Measurements from ENCODE around the gene HNRNPK. TPM values are rescaled to one million over a fixed set of nuclear protein-coding genes. Genes with fewer than 3 reads are reported as not detected.

HNRNPK gene
- total and polyA plus RNA-seq, 2 of the 13 experiments (the other 11 are each of a cell fraction or from before 2014, with no cell fraction given): 321 to 712 TPM

DNA sequence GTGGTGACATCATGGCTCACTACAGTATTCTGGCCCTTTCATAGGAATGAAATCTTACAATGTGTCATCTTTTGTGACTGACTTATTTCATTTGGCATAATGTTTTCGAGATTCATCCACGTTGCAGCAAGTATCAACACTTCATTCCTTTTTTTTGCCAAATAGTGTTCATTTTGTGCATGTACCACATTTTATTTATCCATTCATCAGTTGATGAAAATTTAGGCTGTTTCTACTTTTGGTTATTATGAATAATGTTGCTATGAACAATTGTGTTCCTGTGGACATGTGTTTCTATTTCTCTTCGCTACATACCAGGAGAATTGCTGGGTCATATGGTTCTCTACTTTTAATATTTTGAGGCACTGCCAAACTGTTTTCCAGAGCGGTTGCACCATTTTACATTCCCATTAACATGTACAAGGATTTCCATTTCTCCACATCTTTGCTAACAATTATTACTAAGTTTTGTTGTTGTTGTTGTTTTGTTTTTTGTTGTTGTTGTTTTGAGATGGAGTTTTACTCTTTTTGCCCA, 44.1 kb upstream of the HNRNPK start (continued):
- TF ChIP-seq ARID5B (CRISPR knock-in tag; IDR thresholded peaks at IDR 0.05) (no peak), REST (IDR thresholded peaks at IDR 0.05; ENCODE audit: borderline replicate concordance in 1 of 2, low read depth in 1 of 2, low read length in 2 of 2) (no peak), MTA1 (CRISPR knock-in tag; IDR thresholded peaks at IDR 0.05; ENCODE audit: borderline replicate concordance) (no peak), SUZ12 (IDR thresholded peaks at IDR 0.05; ENCODE audit: low read depth, low read length) (no peak), ZNF569 (CRISPR knock-in tag; IDR thresholded peaks at IDR 0.05; ENCODE audit: borderline replicate concordance) (no peak)
- TF ChIP-seq, protein P1, sequence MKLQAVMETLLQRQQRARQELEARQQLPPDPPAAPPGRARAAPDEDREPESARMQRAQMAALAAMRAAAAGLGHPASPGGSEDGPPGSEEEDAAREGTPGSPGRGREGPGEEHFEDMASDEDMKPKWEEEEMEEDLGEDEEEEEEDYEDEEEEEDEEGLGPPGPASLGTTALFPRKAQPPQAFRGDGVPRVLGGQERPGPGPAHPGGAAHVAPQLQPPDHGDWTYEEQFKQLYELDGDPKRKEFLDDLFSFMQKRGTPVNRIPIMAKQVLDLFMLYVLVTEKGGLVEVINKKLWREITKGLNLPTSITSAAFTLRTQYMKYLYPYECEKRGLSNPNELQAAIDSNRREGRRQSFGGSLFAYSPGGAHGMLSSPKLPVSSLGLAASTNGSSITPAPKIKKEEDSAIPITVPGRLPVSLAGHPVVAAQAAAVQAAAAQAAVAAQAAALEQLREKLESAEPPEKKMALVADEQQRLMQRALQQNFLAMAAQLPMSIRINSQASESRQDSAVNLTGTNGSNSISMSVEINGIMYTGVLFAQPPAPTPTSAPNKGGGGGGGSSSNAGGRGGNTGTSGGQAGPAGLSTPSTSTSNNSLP (IDR thresholded peaks at IDR 0.05; ENCODE audit: low read depth, low read length): no peak
- TF ChIP-seq, protein P2, sequence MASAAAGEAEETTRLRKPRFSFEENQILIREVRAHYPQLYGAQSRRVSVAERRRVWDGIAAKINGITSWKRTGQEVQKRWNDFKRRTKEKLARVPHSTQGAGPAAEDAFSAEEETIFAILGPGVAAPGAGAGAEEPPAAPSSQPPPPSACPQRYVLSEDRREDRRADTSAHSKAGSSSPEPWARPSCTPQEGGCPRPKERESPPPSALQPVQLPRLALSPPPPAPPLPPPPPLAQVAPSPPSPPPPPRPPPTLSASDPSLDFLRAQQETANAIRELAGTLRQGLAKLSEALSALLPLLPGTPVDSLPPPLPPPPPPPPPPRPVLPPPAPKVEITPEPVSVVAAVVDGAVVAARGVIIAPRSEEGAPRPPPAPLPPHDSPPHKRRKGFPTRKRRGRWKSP (CRISPR knock-in tag; IDR thresholded peaks at IDR 0.05): no peak

All from HepG2 (cell line).